ENCODE results near the gene KCNA1.
"Not testable (repeated sequence)": the region's sequence is repeated elsewhere in the genome, so short reads cannot be mapped to it uniquely, and the experiment has no call there.

KCNA1 gene

GRCh38 chr12:4909734-4910501 lies at the start of gene KCNA1:
KCNA1 (plus strand) TSS chr12:4909905; CDS start chr12:4911379, 1,474 bp downstream.
- no peaks in the 10 kb centered on the region for H3K4me1 ChIP-seq
- H3K27me3 ChIP-seq (ENCODE audit: low read depth): peaks cover 37% of the 10 kb centered on the region
- in situ Hi-C loops (cut with MboI; ENCODE audit: low sequenced_read_pairs): no loop called here
- no peaks in the 10 kb centered on the region for H3K9me3 ChIP-seq
- no peak for DNase-seq (ENCODE audit: low spot score in 2 of 2)
- no peak within 1 kb of the TSS for H3K4me3 ChIP-seq
- no peaks in the 10 kb centered on the region for H3K36me3 ChIP-seq (replicated peaks)

GRCh38 chr12:4860741-4861140 lies 49.0 kb upstream of the KCNA1 start:
- Histone ChIP-seq H3K36me3 (replicated peaks) (no peaks in the 10 kb centered on the region), H3K4me3 (no peak overlapping the region), H3K27me3 (ENCODE audit: low read depth) (peaks cover 9% of the 10 kb centered on the region), H3K9me3 (no peaks in the 10 kb centered on the region), H3K4me1 (peaks cover 3% of the 10 kb centered on the region)
- in situ Hi-C loops (cut with MboI; ENCODE audit: low sequenced_read_pairs): no loop called here
- no peak for DNase-seq (ENCODE audit: low spot score in 2 of 2)

DNA sequence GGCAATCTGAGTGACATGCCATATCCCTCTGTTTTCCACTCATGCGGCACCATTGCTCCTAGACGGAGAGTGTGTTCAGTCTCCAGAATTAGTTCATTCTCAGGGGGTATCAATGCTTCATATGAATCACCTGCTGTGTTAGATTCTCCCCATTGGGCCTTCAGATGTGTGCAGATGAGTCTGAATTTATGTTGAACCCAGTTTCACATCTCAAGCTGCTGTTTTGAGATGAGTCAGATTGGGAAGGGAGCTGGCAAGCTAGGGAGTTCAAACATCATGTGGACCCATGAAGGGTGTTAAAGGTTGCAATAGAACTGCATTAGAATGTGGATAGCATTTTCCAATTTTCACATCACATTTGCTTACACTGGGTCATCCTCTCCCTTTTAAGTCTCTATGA lies 46.9 kb upstream of the KCNA1 start:
- Histone ChIP-seq H3K4me3 (no peak overlapping the region), H3K27me3 (ENCODE audit: low read depth) (no peaks in the 10 kb centered on the region; the same call in none of the 2 replicates), H3K4me1 (peaks cover 2% of the 10 kb centered on the region), H3K36me3 (replicated peaks) (no peaks in the 10 kb centered on the region), H3K9me3 (no peaks in the 10 kb centered on the region)
- DNase-seq (ENCODE audit: low spot score in 2 of 2): no peak
- in situ Hi-C loops (cut with MboI; ENCODE audit: low sequenced_read_pairs): no loop called here

- no peak for DNase-seq (ENCODE audit: low spot score in 2 of 2)
- in situ Hi-C loops (cut with MboI; ENCODE audit: low sequenced_read_pairs): no loop called here
- Histone ChIP-seq H3K4me1 (no peaks in the 10 kb centered on the region), H3K27me3 (ENCODE audit: low read depth) (no peaks in the 10 kb centered on the region; the same call in none of the 2 replicates), H3K4me3 (no peak overlapping the region), H3K36me3 (replicated peaks) (no peaks in the 10 kb centered on the region), H3K9me3 (no peaks in the 10 kb centered on the region)
Measured at GRCh38 chr12:4864575-4864974, 45.1 kb upstream of the KCNA1 start.

DNA sequence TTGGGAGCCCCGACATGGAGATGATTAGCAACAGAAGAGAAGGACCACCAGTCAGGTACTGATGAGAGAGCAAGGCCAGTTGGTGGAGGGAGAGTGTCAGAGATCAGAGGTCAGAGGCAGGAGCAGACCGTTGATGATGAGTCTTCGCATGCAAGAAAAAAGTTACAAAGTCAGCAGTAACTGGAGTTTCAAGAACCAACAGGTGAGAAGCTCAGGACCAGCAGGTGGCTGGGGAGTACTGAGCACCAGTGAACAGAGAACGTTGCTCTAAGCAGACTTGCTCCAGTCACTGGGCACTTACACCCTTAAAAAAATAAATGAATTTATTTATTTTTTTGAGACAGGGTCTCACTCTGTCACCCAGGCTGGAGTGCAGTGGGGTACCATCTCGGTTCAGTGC lies 44.5 kb upstream of the KCNA1 start:
- H3K27me3 ChIP-seq (ENCODE audit: low read depth): peaks cover 1% of the 10 kb centered on the region
- H3K4me1 ChIP-seq: no peaks in the 10 kb centered on the region
- H3K9me3 ChIP-seq: no peaks in the 10 kb centered on the region
- in situ Hi-C loops (cut with MboI; ENCODE audit: low sequenced_read_pairs): no loop called here
- H3K36me3 ChIP-seq (replicated peaks): no peaks in the 10 kb centered on the region
- no peak for DNase-seq (ENCODE audit: low spot score in 2 of 2)
- no peak overlapping the region for H3K4me3 ChIP-seq

DNA sequence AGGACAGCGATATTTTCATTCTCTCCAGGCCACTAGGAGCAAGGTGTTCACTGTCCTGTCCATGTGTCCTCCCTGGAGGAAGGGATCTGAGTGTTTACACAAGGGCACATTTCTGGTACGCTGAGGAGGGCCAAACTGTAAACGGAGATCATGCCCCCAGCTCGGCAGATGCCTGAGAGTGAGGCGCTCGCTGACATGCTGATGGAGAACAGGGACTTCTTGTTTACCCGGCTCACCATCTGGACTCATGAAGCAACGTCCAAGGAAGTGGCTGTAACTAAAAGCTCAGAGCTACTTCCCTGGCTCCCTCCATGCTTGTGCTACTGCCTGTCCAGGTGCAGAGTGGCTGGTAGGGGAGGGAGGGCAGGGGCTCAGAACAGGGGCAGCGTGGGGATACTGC lies 43.4 kb upstream of the KCNA1 start:
- H3K9me3 ChIP-seq: no peaks in the 10 kb centered on the region
- no peak for DNase-seq (ENCODE audit: low spot score in 2 of 2)
- in situ Hi-C loops (cut with MboI; ENCODE audit: low sequenced_read_pairs): no loop called here
- H3K4me1 ChIP-seq: no peaks in the 10 kb centered on the region
- H3K36me3 ChIP-seq (replicated peaks): no peaks in the 10 kb centered on the region
- peaks cover 3% of the 10 kb centered on the region for H3K27me3 ChIP-seq (ENCODE audit: low read depth)
- H3K4me3 ChIP-seq: no peak overlapping the region

DNA sequence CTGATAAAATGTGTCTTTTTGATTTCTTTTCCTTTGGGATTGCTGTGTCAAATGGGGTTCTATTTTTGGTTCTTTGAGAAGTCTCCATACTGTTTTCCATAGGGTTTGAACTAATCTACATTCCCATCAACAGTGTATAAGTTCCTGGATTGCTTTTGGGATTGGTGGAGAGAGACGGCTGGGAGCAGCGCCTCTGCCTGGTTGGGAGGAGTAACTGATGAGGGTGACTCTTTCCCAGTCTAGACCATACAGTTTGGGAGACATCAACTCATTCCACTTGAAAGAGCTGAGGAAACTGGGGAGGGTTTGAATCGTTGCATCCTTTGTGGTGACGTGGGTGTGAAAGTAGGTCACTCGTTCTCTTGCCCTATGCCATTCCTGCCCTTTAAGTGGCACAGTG lies 42.3 kb upstream of the KCNA1 start:
- Histone ChIP-seq H3K4me1 (no peaks in the 10 kb centered on the region), H3K9me3 (no peaks in the 10 kb centered on the region), H3K36me3 (replicated peaks) (no peaks in the 10 kb centered on the region), H3K4me3 (no peak overlapping the region), H3K27me3 (ENCODE audit: low read depth) (peaks cover 3% of the 10 kb centered on the region)
- no peak for DNase-seq (ENCODE audit: low spot score in 2 of 2)
- in situ Hi-C loops (cut with MboI; ENCODE audit: low sequenced_read_pairs): no loop called here

GRCh38 chr12:4870423-4870822 lies 39.3 kb upstream of the KCNA1 start:
- Histone ChIP-seq H3K36me3 (replicated peaks) (no peaks in the 10 kb centered on the region), H3K4me1 (no peaks in the 10 kb centered on the region), H3K9me3 (no peaks in the 10 kb centered on the region), H3K4me3 (no peak overlapping the region), H3K27me3 (ENCODE audit: low read depth) (peaks cover 3% of the 10 kb centered on the region; the same call in 1 of the 2 replicates)
- in situ Hi-C loops (cut with MboI; ENCODE audit: low sequenced_read_pairs): no loop called here
- DNase-seq (ENCODE audit: low spot score in 2 of 2): no peak

GRCh38 chr12:4871514-4871913 lies 38.2 kb upstream of the KCNA1 start:
- no peaks in the 10 kb centered on the region for H3K9me3 ChIP-seq
- DNase-seq (ENCODE audit: low spot score in 2 of 2): no peak
- no peaks in the 10 kb centered on the region for H3K4me1 ChIP-seq
- H3K36me3 ChIP-seq (replicated peaks): no peaks in the 10 kb centered on the region
- in situ Hi-C loops (cut with MboI; ENCODE audit: low sequenced_read_pairs): no loop called here
- no peak overlapping the region for H3K4me3 ChIP-seq
- peaks cover 3% of the 10 kb centered on the region; the same call in 1 of the 2 replicates for H3K27me3 ChIP-seq (ENCODE audit: low read depth)

DNA sequence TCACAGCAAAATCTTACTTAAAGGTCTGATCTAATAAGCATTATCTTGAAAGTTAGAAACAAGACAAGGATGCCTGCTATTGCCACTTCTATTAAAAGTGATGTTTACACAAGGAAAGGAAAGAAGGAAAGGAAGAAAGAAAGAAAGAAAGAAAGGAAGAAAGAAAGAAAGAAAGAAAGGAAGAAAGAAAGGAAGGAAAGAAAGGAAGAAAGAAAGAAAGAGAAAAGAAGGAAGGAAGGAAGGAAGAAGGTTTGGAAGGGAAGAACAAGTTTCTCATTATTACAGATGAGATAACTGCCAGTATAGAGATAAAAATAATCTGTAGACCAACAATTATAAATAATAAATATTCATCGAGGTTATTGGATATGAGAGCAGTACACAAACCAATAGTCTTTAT lies 35.8 kb upstream of the KCNA1 start:
- Histone ChIP-seq H3K27me3 (ENCODE audit: low read depth) (0 out of 2 replicates have a peak, but pooled peaks cover 3% of the 10 kb centered on the region), H3K4me1 (no peaks in the 10 kb centered on the region), H3K36me3 (replicated peaks) (no peaks in the 10 kb centered on the region), H3K9me3 (no peaks in the 10 kb centered on the region), H3K4me3 (no peak overlapping the region)
- no peak for DNase-seq (ENCODE audit: low spot score in 2 of 2)
- in situ Hi-C loops (cut with MboI; ENCODE audit: low sequenced_read_pairs): no loop called here

- DNase-seq (ENCODE audit: low spot score in 2 of 2): no peak
- Histone ChIP-seq H3K4me3 (no peak overlapping the region), H3K27me3 (ENCODE audit: low read depth) (0 out of 2 replicates have a peak, but pooled peaks cover 3% of the 10 kb centered on the region), H3K9me3 (no peaks in the 10 kb centered on the region; the same call in 1 of the 2 replicates), H3K4me1 (no peaks in the 10 kb centered on the region), H3K36me3 (replicated peaks) (no peaks in the 10 kb centered on the region)
- in situ Hi-C loops (cut with MboI; ENCODE audit: low sequenced_read_pairs): no loop called here
Measured at GRCh38 chr12:4874671-4875070, 35.0 kb upstream of the KCNA1 start.

GRCh38 chr12:4879481-4879880 lies 30.2 kb upstream of the KCNA1 start:
- not testable (repeated sequence) for H3K9me3 ChIP-seq; DNase-seq (ENCODE audit: low spot score in 2 of 2); H3K4me3 ChIP-seq

DNA sequence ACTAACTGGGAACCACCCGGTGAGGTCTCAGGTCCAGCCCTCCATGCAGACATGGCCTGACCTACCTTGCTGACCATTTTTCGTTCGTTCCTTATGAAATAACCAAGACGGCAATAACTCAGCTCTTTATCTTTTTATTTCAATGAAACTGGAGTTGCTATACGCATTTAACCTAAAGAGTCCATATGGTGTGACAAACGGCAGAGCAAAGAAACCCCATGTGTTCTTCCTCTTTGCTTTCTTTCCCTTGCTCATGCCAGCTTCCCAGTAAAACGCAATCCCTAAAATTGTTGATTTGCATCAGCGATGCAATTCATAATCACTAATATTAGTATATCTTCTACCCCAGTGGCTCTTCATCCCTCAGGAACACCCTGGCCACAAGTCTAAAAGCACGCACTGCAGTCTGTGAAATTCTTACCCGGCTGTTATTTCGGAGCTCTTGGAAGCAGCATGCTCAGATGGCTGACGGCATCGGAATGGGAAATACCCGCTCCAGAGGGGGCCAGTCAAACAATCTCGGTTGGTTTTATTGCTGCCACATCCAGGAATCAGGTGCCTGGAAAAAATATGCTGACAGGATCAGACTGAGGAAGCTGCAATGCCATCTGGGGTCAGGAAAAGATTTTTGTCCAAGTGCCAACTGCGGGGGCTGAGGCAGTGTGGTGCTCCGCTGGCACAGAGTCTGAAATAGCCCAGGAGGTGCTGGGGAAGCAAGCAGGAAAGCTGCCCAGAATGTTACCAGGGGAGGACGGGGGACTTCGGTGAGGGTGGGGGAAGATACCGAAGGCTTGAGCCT lies 28.2 kb upstream of the KCNA1 start:
- in situ Hi-C loops (cut with MboI; ENCODE audit: low sequenced_read_pairs): no loop called here
- H3K9me3 ChIP-seq: no peaks in the 10 kb centered on the region; the same call in 1 of the 2 replicates
- no peaks in the 10 kb centered on the region for H3K4me1 ChIP-seq
- H3K4me3 ChIP-seq: no peak overlapping the region
- H3K36me3 ChIP-seq (replicated peaks): no peaks in the 10 kb centered on the region
- no peak for DNase-seq (ENCODE audit: low spot score in 2 of 2)
- no peaks in the 10 kb centered on the region for H3K27me3 ChIP-seq (ENCODE audit: low read depth)

More at GRCh38 chr12:4879481-4879880, 30.2 kb upstream of the KCNA1 start:
- H3K27me3 ChIP-seq (ENCODE audit: low read depth); H3K36me3 ChIP-seq (replicated peaks); in situ Hi-C loops (cut with MboI; ENCODE audit: low sequenced_read_pairs); H3K4me1 ChIP-seq: not testable (repeated sequence)

- H3K4me3 ChIP-seq: no peak overlapping the region
- no peaks in the 10 kb centered on the region for H3K9me3 ChIP-seq
- no peaks in the 10 kb centered on the region for H3K36me3 ChIP-seq (replicated peaks)
- in situ Hi-C loops (cut with MboI; ENCODE audit: low sequenced_read_pairs): no loop called here
- H3K27me3 ChIP-seq (ENCODE audit: low read depth): no peaks in the 10 kb centered on the region; the same call in none of the 2 replicates
- no peaks in the 10 kb centered on the region for H3K4me1 ChIP-seq
- no peak for DNase-seq (ENCODE audit: low spot score in 2 of 2)
Measured at GRCh38 chr12:4891866-4892265, 17.8 kb upstream of the KCNA1 start.

Measured in HAP-1 (cell line).